ENCODE data around the gene SLC15A2.

Gene SLC15A2

DNA sequence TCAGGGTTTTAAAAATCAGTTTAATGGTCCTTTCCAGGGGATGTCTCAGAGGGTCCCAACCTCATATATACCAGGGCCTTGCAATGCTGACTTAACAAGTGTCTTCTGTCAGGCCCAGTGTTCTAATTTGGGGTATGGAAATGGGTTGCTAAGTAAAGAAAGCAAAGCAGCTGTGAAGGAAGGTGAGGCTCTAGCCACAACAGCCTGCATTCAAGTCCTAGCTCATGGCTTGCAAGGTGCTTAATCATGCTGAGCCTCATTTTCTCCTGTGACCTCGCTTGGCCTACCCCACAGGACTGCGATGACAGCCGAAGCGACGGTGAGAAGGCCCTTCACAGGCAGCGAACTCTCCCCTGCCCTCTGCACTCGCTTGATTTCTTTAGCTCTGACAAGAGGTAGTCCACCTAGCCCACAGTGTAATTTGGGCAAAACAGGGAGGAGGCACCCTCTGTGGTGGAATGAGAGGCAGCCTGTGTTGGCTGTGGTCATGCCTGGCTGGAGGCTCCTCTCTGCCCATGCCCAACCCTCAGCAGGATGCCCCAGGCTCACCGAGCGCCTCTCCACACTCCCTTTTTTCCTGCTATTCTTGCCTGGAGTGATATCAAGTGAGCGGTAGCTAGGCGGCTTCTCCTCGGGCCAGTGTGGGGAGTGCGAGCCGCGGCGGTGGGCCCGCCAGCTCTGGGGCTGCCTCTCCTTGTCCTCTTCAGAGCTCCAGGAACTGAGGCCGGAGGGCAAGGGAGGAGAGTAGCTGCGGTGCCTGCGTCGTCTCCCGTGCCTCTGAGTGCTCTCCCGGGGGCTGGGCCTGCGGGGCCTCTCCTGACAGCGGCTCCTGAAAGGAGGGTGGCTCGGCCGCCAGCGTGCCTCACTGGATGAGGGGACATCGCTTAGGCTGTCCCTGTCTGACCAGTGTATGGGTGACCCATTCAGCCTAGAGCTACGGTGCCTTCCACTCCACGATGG lies 98.7 kb downstream of the SLC15A2 start:
- TF ChIP-seq, protein P1, sequence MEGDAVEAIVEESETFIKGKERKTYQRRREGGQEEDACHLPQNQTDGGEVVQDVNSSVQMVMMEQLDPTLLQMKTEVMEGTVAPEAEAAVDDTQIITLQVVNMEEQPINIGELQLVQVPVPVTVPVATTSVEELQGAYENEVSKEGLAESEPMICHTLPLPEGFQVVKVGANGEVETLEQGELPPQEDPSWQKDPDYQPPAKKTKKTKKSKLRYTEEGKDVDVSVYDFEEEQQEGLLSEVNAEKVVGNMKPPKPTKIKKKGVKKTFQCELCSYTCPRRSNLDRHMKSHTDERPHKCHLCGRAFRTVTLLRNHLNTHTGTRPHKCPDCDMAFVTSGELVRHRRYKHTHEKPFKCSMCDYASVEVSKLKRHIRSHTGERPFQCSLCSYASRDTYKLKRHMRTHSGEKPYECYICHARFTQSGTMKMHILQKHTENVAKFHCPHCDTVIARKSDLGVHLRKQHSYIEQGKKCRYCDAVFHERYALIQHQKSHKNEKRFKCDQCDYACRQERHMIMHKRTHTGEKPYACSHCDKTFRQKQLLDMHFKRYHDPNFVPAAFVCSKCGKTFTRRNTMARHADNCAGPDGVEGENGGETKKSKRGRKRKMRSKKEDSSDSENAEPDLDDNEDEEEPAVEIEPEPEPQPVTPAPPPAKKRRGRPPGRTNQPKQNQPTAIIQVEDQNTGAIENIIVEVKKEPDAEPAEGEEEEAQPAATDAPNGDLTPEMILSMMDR (IDR thresholded peaks at IDR 0.05; ENCODE audit: low read length, missing control alignments): no peak
- DNase-seq (ENCODE audit: low read depth): no peak
- no peak overlapping the region for H3K4me3 ChIP-seq (replicated peaks; ENCODE audit: low read depth, low read length)

All from fibroblast of pulmonary artery (primary cell).